Measurements from ENCODE around the gene KIAA1217.

KIAA1217 gene

DNA sequence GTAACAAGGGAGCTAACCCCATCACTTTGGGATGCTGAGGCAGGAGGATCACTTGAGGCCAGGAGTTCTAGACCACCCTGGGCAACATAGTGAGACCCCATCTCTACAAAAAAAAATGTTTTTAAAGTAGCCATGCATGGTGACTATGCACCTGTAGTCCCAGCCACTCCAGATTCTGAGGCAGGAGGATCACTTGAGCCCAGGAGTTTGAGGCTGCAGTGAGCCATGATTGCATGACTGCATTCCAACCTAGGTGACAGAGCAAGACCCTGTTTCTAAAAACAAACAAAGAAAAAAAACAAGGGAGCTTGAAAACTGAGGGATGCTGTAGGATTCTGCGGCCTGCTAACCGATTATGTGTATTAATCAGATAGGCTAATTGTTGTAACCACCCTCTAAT is 4.9 kb downstream of the KIAA1217 start:
- Histone ChIP-seq H3K27ac (ENCODE audit: low read depth, low read length) (no peak overlapping the region), H3K23ac (ENCODE audit: low read length) (no peak overlapping the region), H3K4me1 (ENCODE audit: control insufficient read depth in 1 of 2, insufficient read depth in 2 of 2, low read length in 2 of 2) (peaks cover 16 to 22% of the 10 kb centered on the region in 2 experiments), H3K9ac (ENCODE audit: low read length) (no peak overlapping the region), H3K79me2 (ENCODE audit: control insufficient read depth, insufficient read depth, low read length, poor library complexity) (peaks cover 14% of the 10 kb centered on the region), H3K18ac (ENCODE audit: low read length) (no peak overlapping the region), H3K14ac (ENCODE audit: low read length) (no peak overlapping the region), H2BK12ac (ENCODE audit: low read length) (no peak overlapping the region), H4K12ac (ENCODE audit: low read depth, low read length) (no peak overlapping the region), H3K27me3 (ENCODE audit: insufficient read depth, low read length) (no peaks in the 10 kb centered on the region), H2AK5ac (ENCODE audit: low read length) (no peak overlapping the region), H4K91ac (ENCODE audit: low read depth, low read length) (no peak overlapping the region), H3K36me3 (ENCODE audit: control insufficient read depth in 1 of 2, insufficient read depth in 2 of 2, low read length in 2 of 2) (peaks cover 0 to 2% of the 10 kb centered on the region in 2 experiments), H3K4ac (ENCODE audit: low read depth, low read length) (peak overlapping the region; percentile 68), H2BK120ac (ENCODE audit: insufficient read depth, low read length, poor library complexity) (no peak overlapping the region), H2BK5ac (ENCODE audit: low read depth, low read length, poor library complexity) (no peak overlapping the region), H3K4me2 (ENCODE audit: low read length) (no peak overlapping the region), H2AFZ (ENCODE audit: insufficient read depth, low read length, poor library complexity) (no peak overlapping the region), H3K79me1 (ENCODE audit: low read length) (peaks cover 22% of the 10 kb centered on the region), H4K8ac (ENCODE audit: low read depth, low read length) (no peak overlapping the region), H3K4me3 (ENCODE audit: low read depth, low read length) (no peak overlapping the region), H3K9me3 (ENCODE audit: insufficient read depth, low read depth, low read length) (no peaks in the 10 kb centered on the region)
- no CpG with 5 or more reads among the region's 2 CpGs for WGBS (ENCODE audit: extremely low coverage, insufficient coverage, insufficient read length)
- peak in 1 of 2 donors; percentile 23 for DNase-seq

DNA sequence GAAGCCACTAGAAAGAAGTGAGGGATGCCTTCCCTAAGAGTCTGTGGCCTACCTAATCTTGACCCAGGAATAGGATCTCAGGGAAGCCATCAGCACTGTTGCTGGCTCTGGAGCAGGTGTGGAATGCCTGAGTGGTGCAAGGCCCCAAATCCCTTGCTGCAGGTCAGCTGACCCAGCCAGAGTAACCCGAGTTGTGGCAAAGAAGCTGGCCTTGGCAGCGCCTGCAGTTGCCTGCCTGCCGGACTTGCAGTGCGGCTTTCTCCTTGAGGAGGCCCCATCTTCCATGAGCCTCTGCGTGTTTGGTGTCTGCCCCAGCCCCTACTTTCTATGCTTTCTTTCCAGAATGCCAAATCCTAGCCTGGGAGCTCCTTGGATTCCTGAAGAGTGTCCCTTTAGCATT is 5.8 kb downstream of the KIAA1217 start:
- no peak for DNase-seq
- Histone ChIP-seq H3K4me2 (ENCODE audit: low read length) (no peak overlapping the region), H4K91ac (ENCODE audit: low read depth, low read length) (peak overlapping the region; percentile 1)

DNA sequence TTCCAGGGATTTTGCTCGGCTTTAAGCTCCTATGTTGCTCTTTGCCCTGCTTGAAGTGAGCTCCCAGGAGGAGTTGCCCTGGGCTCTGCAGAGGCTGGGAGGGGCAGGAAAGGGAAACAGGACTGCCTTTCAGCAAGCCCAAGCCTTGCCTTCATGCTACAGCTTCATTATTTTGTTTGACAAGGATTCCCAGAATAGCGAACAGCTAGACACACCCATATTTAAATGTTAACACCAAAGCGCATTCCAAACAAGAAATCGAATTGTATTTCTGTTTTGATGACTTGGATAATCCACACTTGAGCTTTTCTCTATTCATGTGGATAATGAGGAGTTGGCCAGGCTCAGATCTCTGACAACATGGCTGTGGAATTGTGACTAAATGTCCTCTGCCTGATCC is 6.3 kb downstream of the KIAA1217 start:
- Histone ChIP-seq H2BK120ac (ENCODE audit: insufficient read depth, low read length, poor library complexity) (no peak overlapping the region), H3K36me3 (ENCODE audit: control insufficient read depth in 1 of 2, insufficient read depth in 2 of 2, low read length in 2 of 2) (peaks cover 5 to 8% of the 10 kb centered on the region in 2 experiments), H3K4me1 (ENCODE audit: control insufficient read depth in 1 of 2, insufficient read depth in 2 of 2, low read length in 2 of 2) (peaks cover 16 to 22% of the 10 kb centered on the region in 2 experiments), H3K18ac (ENCODE audit: low read length) (no peak overlapping the region), H3K9me3 (ENCODE audit: insufficient read depth, low read depth, low read length) (no peaks in the 10 kb centered on the region), H3K4ac (ENCODE audit: low read depth, low read length) (no peak overlapping the region), H3K4me3 (ENCODE audit: low read depth, low read length) (no peak overlapping the region), H4K8ac (ENCODE audit: low read depth, low read length) (no peak overlapping the region), H2AFZ (ENCODE audit: insufficient read depth, low read length, poor library complexity) (no peak overlapping the region), H3K27me3 (ENCODE audit: insufficient read depth, low read length) (no peaks in the 10 kb centered on the region), H3K79me2 (ENCODE audit: control insufficient read depth, insufficient read depth, low read length, poor library complexity) (peaks cover 13% of the 10 kb centered on the region), H2BK5ac (ENCODE audit: low read depth, low read length, poor library complexity) (no peak overlapping the region), H3K9ac (ENCODE audit: low read length) (no peak overlapping the region), H3K4me2 (ENCODE audit: low read length) (no peak overlapping the region), H2AK5ac (ENCODE audit: low read length) (no peak overlapping the region), H3K14ac (ENCODE audit: low read length) (no peak overlapping the region), H3K27ac (ENCODE audit: low read depth, low read length) (no peak overlapping the region), H3K79me1 (ENCODE audit: low read length) (peaks cover 11% of the 10 kb centered on the region), H2BK12ac (ENCODE audit: low read length) (no peak overlapping the region), H3K23ac (ENCODE audit: low read length) (no peak overlapping the region), H4K12ac (ENCODE audit: low read depth, low read length) (no peak overlapping the region), H4K91ac (ENCODE audit: low read depth, low read length) (no peak overlapping the region)
- DNase-seq, result peak in 1 of 2 donors; percentile 8
- no CpG with 5 or more reads among the region's 4 CpGs for WGBS (ENCODE audit: extremely low coverage, insufficient coverage, insufficient read length)

More for the DNA sequence above, 5.8 kb downstream of the KIAA1217 start:
- Histone ChIP-seq H2BK120ac (ENCODE audit: insufficient read depth, low read length, poor library complexity) (no peak overlapping the region), H2BK5ac (ENCODE audit: low read depth, low read length, poor library complexity) (no peak overlapping the region), H3K79me2 (ENCODE audit: control insufficient read depth, insufficient read depth, low read length, poor library complexity) (peaks cover 16% of the 10 kb centered on the region), H2BK12ac (ENCODE audit: low read length) (peak overlapping the region; percentile 25), H3K9me3 (ENCODE audit: insufficient read depth, low read depth, low read length) (no peaks in the 10 kb centered on the region), H3K14ac (ENCODE audit: low read length) (peak overlapping the region; percentile 3), H2AK5ac (ENCODE audit: low read length) (no peak overlapping the region), H3K23ac (ENCODE audit: low read length) (no peak overlapping the region), H3K4ac (ENCODE audit: low read depth, low read length) (peak overlapping the region; percentile 68), H3K18ac (ENCODE audit: low read length) (no peak overlapping the region), H2AFZ (ENCODE audit: insufficient read depth, low read length, poor library complexity) (no peak overlapping the region), H3K9ac (ENCODE audit: low read length) (no peak overlapping the region), H4K12ac (ENCODE audit: low read depth, low read length) (no peak overlapping the region), H3K79me1 (ENCODE audit: low read length) (peaks cover 14% of the 10 kb centered on the region), H3K4me3 (ENCODE audit: low read depth, low read length) (no peak overlapping the region), H3K27me3 (ENCODE audit: insufficient read depth, low read length) (no peaks in the 10 kb centered on the region), H3K36me3 (ENCODE audit: control insufficient read depth in 1 of 2, insufficient read depth in 2 of 2, low read length in 2 of 2) (peaks cover 4 to 5% of the 10 kb centered on the region in 2 experiments), H4K8ac (ENCODE audit: low read depth, low read length) (peak overlapping the region; percentile 5), H3K27ac (ENCODE audit: low read depth, low read length) (no peak overlapping the region), H3K4me1 (ENCODE audit: control insufficient read depth in 1 of 2, insufficient read depth in 2 of 2, low read length in 2 of 2) (peaks cover 16 to 22% of the 10 kb centered on the region in 2 experiments)
- WGBS (ENCODE audit: extremely low coverage, insufficient coverage, insufficient read length), result no CpG with 5 or more reads among the region's 5 CpGs

DNA sequence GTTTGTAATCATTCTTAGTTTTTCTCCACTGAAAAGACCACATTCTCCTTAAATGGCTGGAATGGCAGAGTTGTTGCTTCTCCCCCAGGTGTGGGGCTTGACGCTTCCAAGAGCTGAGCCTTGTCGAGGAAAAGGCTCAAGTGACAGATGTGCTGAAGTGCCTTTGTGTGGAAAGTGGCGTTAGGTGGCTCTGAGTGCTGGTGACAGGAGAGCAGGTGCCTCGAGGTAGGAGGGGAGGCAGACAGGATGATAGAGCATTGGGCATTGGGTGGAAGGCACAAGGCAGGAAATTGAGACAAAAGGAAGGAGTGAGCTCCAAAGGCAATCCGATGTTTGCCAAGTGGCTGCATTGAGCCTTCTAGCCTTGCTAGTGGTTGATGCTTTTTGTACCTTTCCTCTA is 6.7 kb downstream of the KIAA1217 start:
- no CpG with 5 or more reads among the region's 5 CpGs for WGBS (ENCODE audit: extremely low coverage, insufficient coverage, insufficient read length)
- H3K27ac ChIP-seq (ENCODE audit: low read depth, low read length), result no peak overlapping the region

More for the DNA sequence above, 6.7 kb downstream of the KIAA1217 start:
- Histone ChIP-seq H4K8ac (ENCODE audit: low read depth, low read length) (no peak overlapping the region), H4K12ac (ENCODE audit: low read depth, low read length) (no peak overlapping the region), H3K18ac (ENCODE audit: low read length) (no peak overlapping the region), H3K14ac (ENCODE audit: low read length) (no peak overlapping the region), H3K79me2 (ENCODE audit: control insufficient read depth, insufficient read depth, low read length, poor library complexity) (peaks cover 13% of the 10 kb centered on the region), H2BK12ac (ENCODE audit: low read length) (no peak overlapping the region), H3K23ac (ENCODE audit: low read length) (no peak overlapping the region), H2AFZ (ENCODE audit: insufficient read depth, low read length, poor library complexity) (no peak overlapping the region), H3K9ac (ENCODE audit: low read length) (no peak overlapping the region), H3K4me1 (ENCODE audit: control insufficient read depth in 1 of 2, insufficient read depth in 2 of 2, low read length in 2 of 2) (peaks cover 16 to 20% of the 10 kb centered on the region in 2 experiments), H3K27me3 (ENCODE audit: insufficient read depth, low read length) (no peaks in the 10 kb centered on the region), H2BK5ac (ENCODE audit: low read depth, low read length, poor library complexity) (no peak overlapping the region), H3K36me3 (ENCODE audit: control insufficient read depth in 1 of 2, insufficient read depth in 2 of 2, low read length in 2 of 2) (peaks cover 5 to 8% of the 10 kb centered on the region in 2 experiments), H2BK120ac (ENCODE audit: insufficient read depth, low read length, poor library complexity) (no peak overlapping the region), H2AK5ac (ENCODE audit: low read length) (peak overlapping the region; percentile 3), H3K4me2 (ENCODE audit: low read length) (no peak overlapping the region), H3K79me1 (ENCODE audit: low read length) (peaks cover 9% of the 10 kb centered on the region), H4K91ac (ENCODE audit: low read depth, low read length) (no peak overlapping the region), H3K4me3 (ENCODE audit: low read depth, low read length) (no peak overlapping the region), H3K9me3 (ENCODE audit: insufficient read depth, low read depth, low read length) (no peaks in the 10 kb centered on the region), H3K4ac (ENCODE audit: low read depth, low read length) (peak overlapping the region; percentile 9)
- DNase-seq, result no peak
